WERI-Rb-1 (cell line): ENCODE measurements around the gene HNRNPK.

Source experiments
- DNase-seq: peaks from one replicate; pipeline ENCODE4 v3.0.0-alpha.2; 2020
- H3K27ac ChIP-seq: fragments of 250-450 bp; sonication (Bioruptor Pico); 2 replicates; pipeline ENCODE4 v1.5.1; 2020; ENCODE audit warnings: mild to moderate bottlenecking, moderate library complexity
- H3K27me3 ChIP-seq: fragments of 250-450 bp; sonication (Bioruptor Pico); 2 replicates; pipeline ENCODE4 v1.5.1; 2021; ENCODE audit warnings: mild to moderate bottlenecking, low read depth, moderate library complexity; ENCODE audit not compliant: insufficient read depth, severe bottlenecking
- H3K36me3 ChIP-seq: fragments of 250-450 bp; sonication (Bioruptor Pico); 2 replicates; pipeline ENCODE4 v1.5.1; 2020; ENCODE audit warnings: mild to moderate bottlenecking, moderate library complexity
- H3K4me3 ChIP-seq: 2 replicates; pipeline ENCODE4 v1.5.1; 2011; ENCODE audit warnings: low read depth, mild to moderate bottlenecking, control low read depth, low read length
- H3K9me3 ChIP-seq: fragments of 250-450 bp; sonication (Bioruptor Pico); 2 replicates; pipeline ENCODE4 v1.5.1; 2021; ENCODE audit warnings: mild to moderate bottlenecking, moderate library complexity; ENCODE audit not compliant: severe bottlenecking
- CTCF ChIP-seq: IDR thresholded peaks from 2 replicates; pipeline ENCODE4 v1.5.1; 2011; ENCODE audit warnings: low read depth, mild to moderate bottlenecking, control low read depth, inconsistent platforms, low read length

Gene HNRNPK

GRCh38 chr9:84001621-84002020 is 21.6 kb upstream of the HNRNPK start:
- Histone ChIP-seq H3K9me3 (no peaks in the 10 kb centered on the region), H3K36me3 (peaks cover 39% of the 10 kb centered on the region), H3K4me3 (no peak overlapping the region), H3K27me3 (no peaks in the 10 kb centered on the region), H3K27ac (no peak overlapping the region)
- no peak for TF ChIP-seq CTCF
- DNase-seq, result no peak

DNA sequence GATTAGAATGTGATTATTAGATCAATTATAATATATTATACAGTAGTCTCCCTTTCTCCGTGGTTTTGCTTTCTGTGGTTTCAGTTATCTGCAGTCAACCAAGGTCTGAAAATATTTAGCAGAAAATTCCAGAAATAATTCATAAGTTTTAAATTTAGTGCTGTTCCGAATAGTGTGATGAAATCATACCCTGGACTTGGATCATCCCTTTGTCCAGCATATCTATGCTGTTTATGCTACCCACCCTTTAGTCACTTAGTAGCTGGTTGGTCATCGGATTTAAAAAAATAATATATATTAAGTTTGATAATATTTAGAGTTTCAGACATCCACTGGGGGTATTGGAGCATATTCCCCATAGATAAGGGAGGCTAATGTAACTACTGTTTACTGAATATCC is 20.2 kb upstream of the HNRNPK start:
- Histone ChIP-seq H3K4me3 (no peak overlapping the region), H3K27ac (no peak overlapping the region), H3K27me3 (no peaks in the 10 kb centered on the region), H3K9me3 (no peaks in the 10 kb centered on the region), H3K36me3 (peaks cover 39% of the 10 kb centered on the region)
- no peak for TF ChIP-seq CTCF
- DNase-seq, result no peak

- TF ChIP-seq CTCF, result no peak
- H3K27me3 ChIP-seq, result no peaks in the 10 kb centered on the region
- DNase-seq, result no peak
- H3K9me3 ChIP-seq, result no peaks in the 10 kb centered on the region
- H3K27ac ChIP-seq, result no peak overlapping the region
- peaks cover 39% of the 10 kb centered on the region for H3K36me3 ChIP-seq
- no peak overlapping the region for H3K4me3 ChIP-seq
Observed at GRCh38 chr9:83999141-83999918, 19.3 kb upstream of the HNRNPK start.

DNA sequence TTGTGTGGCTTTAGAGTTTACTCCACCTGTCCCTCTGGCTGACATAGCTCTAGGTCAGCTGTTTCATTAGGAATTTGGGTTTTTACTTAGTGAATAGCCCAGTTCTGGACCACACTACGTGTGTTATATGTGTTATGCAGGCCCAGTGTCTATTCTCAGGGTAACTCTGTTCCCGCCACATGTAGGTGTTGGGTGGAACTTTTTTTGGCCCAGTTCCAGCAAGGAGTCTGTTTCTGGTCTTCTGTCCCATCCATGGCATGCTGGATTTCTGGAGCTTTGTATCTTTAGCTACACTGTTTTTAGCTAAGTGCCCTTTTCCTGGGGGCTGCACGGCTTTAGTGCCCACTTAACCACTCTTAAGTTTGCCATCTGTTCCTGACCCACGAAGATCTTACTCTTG is 16.1 kb upstream of the HNRNPK start:
- peaks cover 17% of the 10 kb centered on the region for H3K36me3 ChIP-seq

DNA sequence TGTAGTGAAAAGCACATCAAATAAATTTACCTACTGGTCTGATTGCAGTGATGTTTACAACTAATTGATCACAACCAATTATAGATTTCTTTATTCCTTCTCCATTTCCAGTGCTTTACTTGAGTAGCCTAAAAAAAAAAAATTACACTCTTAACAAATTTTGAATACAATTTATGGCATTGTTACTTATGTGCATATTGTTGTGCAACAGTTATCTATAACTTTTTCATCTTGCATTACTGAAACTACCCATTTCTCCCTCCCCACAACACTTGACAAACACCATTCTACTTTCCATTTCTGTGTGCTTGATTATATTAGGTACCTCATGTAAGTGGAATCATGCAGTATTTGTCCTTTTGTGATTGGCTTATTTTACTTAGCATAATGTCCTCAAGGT is 12.9 kb upstream of the HNRNPK start:
- H3K27me3 ChIP-seq, result no peaks in the 10 kb centered on the region
- H3K4me3 ChIP-seq, result no peak overlapping the region
- H3K9me3 ChIP-seq, result no peaks in the 10 kb centered on the region
- peaks cover 21% of the 10 kb centered on the region for H3K36me3 ChIP-seq
- DNase-seq, result no peak
- H3K27ac ChIP-seq, result no peak overlapping the region
- TF ChIP-seq CTCF, result no peak

More for the DNA sequence above, 16.1 kb upstream of the HNRNPK start:
- TF ChIP-seq CTCF, result no peak
- Histone ChIP-seq H3K4me3 (no peak overlapping the region), H3K27ac (no peak overlapping the region), H3K9me3 (no peaks in the 10 kb centered on the region), H3K27me3 (no peaks in the 10 kb centered on the region)
- DNase-seq, result no peak

DNA sequence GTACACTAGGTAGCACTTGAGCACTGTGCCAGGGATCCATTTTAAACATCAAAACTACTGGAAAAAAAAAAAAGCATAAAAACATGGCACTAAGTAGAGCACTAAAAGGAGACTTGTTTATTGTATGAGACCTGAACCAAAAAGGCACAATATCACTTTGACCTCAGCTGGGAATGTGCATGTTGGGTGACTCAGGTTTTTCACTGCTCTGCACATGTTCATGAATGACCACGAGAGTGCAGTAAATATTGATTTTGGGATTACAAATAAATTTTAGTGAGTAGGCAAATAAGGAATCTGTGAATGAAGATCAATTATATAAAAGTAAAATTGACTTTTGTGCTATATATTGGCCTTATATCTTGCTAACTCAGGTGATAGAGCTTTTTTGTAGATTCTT is 12.4 kb upstream of the HNRNPK start:
- no peak overlapping the region for H3K27ac ChIP-seq
- no peak for TF ChIP-seq CTCF
- no peaks in the 10 kb centered on the region for H3K27me3 ChIP-seq
- no peak for DNase-seq
- peaks cover 21% of the 10 kb centered on the region for H3K36me3 ChIP-seq
- no peaks in the 10 kb centered on the region for H3K9me3 ChIP-seq
- no peak overlapping the region for H3K4me3 ChIP-seq
